Endodermal cell (in vitro differentiated cells): ENCODE results near the gene PRRX2. TPM values are rescaled to one million over a fixed set of nuclear protein-coding genes. Genes with fewer than 3 reads are reported as not detected.
"Not testable (repeated sequence)": the region's sequence is repeated elsewhere in the genome, so short reads cannot be mapped to it uniquely, and the experiment has no call there.

Source experiments
- DNase-seq: peaks from one replicate; pipeline ENCODE4 v3.0.0-alpha.2; 2017
- H3K27ac ChIP-seq: 2 replicates; pipeline ENCODE4 v1.5.1; 2013; ENCODE audit warnings: mild to moderate bottlenecking, low read depth, low read length, moderate library complexity
- H3K27me3 ChIP-seq: 2 replicates; pipeline ENCODE4 v1.6.1; 2013; ENCODE audit warnings: mild to moderate bottlenecking, low read length, moderate library complexity; ENCODE audit not compliant: insufficient read depth, control insufficient read depth, poor library complexity, severe bottlenecking
- H3K36me3 ChIP-seq: 2 replicates; pipeline ENCODE4 v1.7.0; 2013; ENCODE audit warnings: mild to moderate bottlenecking, low read length, moderate library complexity; ENCODE audit not compliant: control insufficient read depth, insufficient read depth
- H3K4me1 ChIP-seq: one replicate; pipeline ENCODE4 v1.7.0; 2013; ENCODE audit warnings: low read length; ENCODE audit not compliant: control insufficient read depth, insufficient read depth
- H3K4me3 ChIP-seq: 2 replicates; pipeline ENCODE4 v1.5.1; 2013; ENCODE audit warnings: mild to moderate bottlenecking, low read length, moderate library complexity
- H3K9ac ChIP-seq: 2 replicates; pipeline ENCODE4 v1.6.1; 2013; ENCODE audit warnings: mild to moderate bottlenecking, low read length, moderate library complexity; ENCODE audit not compliant: poor library complexity, severe bottlenecking; ENCODE audit errors: extremely low read depth
- H3K9me3 ChIP-seq: 2 replicates; pipeline ENCODE4 v1.6.1; 2013; ENCODE audit warnings: mild to moderate bottlenecking, low read length, moderate library complexity; ENCODE audit not compliant: control insufficient read depth
- H3K27ac Mint-ChIP-seq: 2 replicates; pipeline ENCODE4 v1.8.0; 2020; ENCODE audit warnings: mixed read lengths
- H3K27me3 Mint-ChIP-seq: 2 replicates; pipeline ENCODE4 v1.8.0; 2021; ENCODE audit warnings: mild to moderate bottlenecking, mixed read lengths; ENCODE audit not compliant: insufficient read depth
- H3K36me3 Mint-ChIP-seq: 2 replicates; pipeline ENCODE4 v1.8.0; 2020; ENCODE audit warnings: low read depth, mixed read lengths
- H3K4me1 Mint-ChIP-seq: 2 replicates; pipeline ENCODE4 v1.8.0; 2020; ENCODE audit warnings: mixed read lengths
- H3K4me3 Mint-ChIP-seq: 2 replicates; pipeline ENCODE4 v1.8.0; 2020; ENCODE audit warnings: mild to moderate bottlenecking, moderate library complexity, mixed read lengths
- H3K9me3 Mint-ChIP-seq: 2 replicates; pipeline ENCODE4 v1.8.0; 2020; ENCODE audit warnings: mild to moderate bottlenecking, mixed read lengths
- CTCF ChIP-seq: fragments of 200-600 bp; sonication (generic); conservative IDR thresholded peaks from 2 replicates; pipeline ENCODE4 v1.5.0; 2021; ENCODE audit warnings: antibody characterized with exemption, mild to moderate bottlenecking
- WGBS, 2 experiments: methylation state at CpG; one replicate each; pipeline versions ENCODE4 v1.1.5 to v1.1.7; 2013; ENCODE audit warnings: missing lambda C conversion rate in 2 of 2, mixed read lengths in 1 of 2; ENCODE audit not compliant: insufficient coverage in 1 of 2, insufficient read length in 1 of 2; 5-methylcytosine and 5-hydroxymethylcytosine counted together
- total RNA-seq, 2 donors: library from RNA; stranded (reverse); fragmentation: NEBNext Ultra II Directional in 1 of 2; extraction: Animal tissue kit (Norgen Biotek cat#: 25700) in 1 of 2; gene quantifications; 2 replicates in 1 of 2; 3 replicates in 1 of 2; pipeline ENCODE4 v1.2.1, GENCODE V29; 2021

The PRRX2 gene
- total RNA-seq, 2 donors from 2014 or later, result 1.0 to 3.8 TPM

GRCh38 chr9:129656795-129657390 lies 8.6 kb upstream of the PRRX2 start:
- peaks cover 8% of the 10 kb centered on the region for H3K27me3 ChIP-seq
- H3K36me3 ChIP-seq, result no peaks in the 10 kb centered on the region
- H3K9me3 ChIP-seq, result no peaks in the 10 kb centered on the region
- H3K27me3 Mint-ChIP-seq, result peaks cover 34% of the 10 kb centered on the region
- no peak for TF ChIP-seq CTCF
- H3K9me3 Mint-ChIP-seq, result no peaks in the 10 kb centered on the region
- H3K9ac ChIP-seq, result no peak overlapping the region
- H3K4me3 Mint-ChIP-seq, result no peak overlapping the region
- no peaks in the 10 kb centered on the region for H3K4me1 ChIP-seq
- H3K27ac Mint-ChIP-seq, result no peak overlapping the region
- no peak overlapping the region for H3K4me3 ChIP-seq
- no peak overlapping the region for H3K27ac ChIP-seq
- H3K4me1 Mint-ChIP-seq, result peaks cover 9% of the 10 kb centered on the region
- no peak for DNase-seq
- WGBS, 2 experiments, result 93 to 95% methylated on average over 9 to 12 of the region's 12 CpGs
- no peaks in the 10 kb centered on the region for H3K36me3 Mint-ChIP-seq

- H3K36me3 Mint-ChIP-seq, result no peaks in the 10 kb centered on the region
- 83% methylated on average over 2 of the region's 2 CpGs; no CpG with 5 or more reads in 1 of the 2 experiments for WGBS, 2 experiments
- H3K4me3 Mint-ChIP-seq, result no peak overlapping the region
- Histone ChIP-seq H3K4me1 (no peaks in the 10 kb centered on the region), H3K4me3 (no peak overlapping the region), H3K27ac (no peak overlapping the region), H3K9me3 (no peaks in the 10 kb centered on the region), H3K27me3 (peaks cover 39% of the 10 kb centered on the region), H3K36me3 (no peaks in the 10 kb centered on the region), H3K9ac (no peak overlapping the region)
- H3K27me3 Mint-ChIP-seq, result peaks cover 47% of the 10 kb centered on the region
- H3K9me3 Mint-ChIP-seq, result no peaks in the 10 kb centered on the region
- TF ChIP-seq CTCF, result no peak
- DNase-seq, result no peak
- H3K27ac Mint-ChIP-seq, result no peak overlapping the region
- peaks cover 4% of the 10 kb centered on the region for H3K4me1 Mint-ChIP-seq
Observed at GRCh38 chr9:129661029-129661428, 4.4 kb upstream of the PRRX2 start.

DNA sequence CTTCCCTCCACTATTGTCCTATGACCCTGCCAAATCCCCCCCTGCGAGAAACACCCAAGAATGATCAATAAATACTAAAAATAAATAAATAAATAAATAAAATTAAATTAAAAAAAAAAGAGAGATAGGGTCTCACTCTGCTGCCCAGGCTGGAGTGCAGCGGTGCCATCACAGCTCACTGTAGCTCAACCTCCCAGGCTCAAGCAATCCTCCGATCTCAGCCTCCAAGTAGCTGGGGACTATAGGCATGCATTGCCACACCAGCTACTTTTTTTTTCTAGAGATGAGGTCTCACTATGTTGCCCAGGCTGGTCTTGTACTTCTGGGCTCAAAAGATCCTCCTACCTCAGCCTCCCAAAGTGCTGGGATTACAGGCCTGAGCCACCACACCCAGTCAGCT lies 3.2 kb upstream of the PRRX2 start:
- H3K4me3 ChIP-seq, H3K4me1 ChIP-seq, H3K36me3 ChIP-seq, H3K9me3 Mint-ChIP-seq, H3K27ac Mint-ChIP-seq, H3K36me3 Mint-ChIP-seq, H3K4me3 Mint-ChIP-seq, DNase-seq, H3K9me3 ChIP-seq, H3K27ac ChIP-seq, H3K9ac ChIP-seq, H3K4me1 Mint-ChIP-seq: not testable (repeated sequence)
- H3K27me3 ChIP-seq, result peaks cover 47% of the 10 kb centered on the region
- 91 to 96% methylated on average over 2 of the region's 3 CpGs for WGBS, 2 experiments
- peaks cover 50% of the 10 kb centered on the region for H3K27me3 Mint-ChIP-seq
